Immature natural killer cell (primary cell): ENCODE measurements around the gene DNAJC24. TPM values are rescaled to one million over a fixed set of nuclear protein-coding genes. Genes with fewer than 3 reads are reported as not detected.

Experiments used
- DNase-seq, 3 donors: peaks; one replicate each; pipeline ENCODE4 v3.0.0; 2022; ENCODE audit warnings: mixed read lengths in 1 of 3
- H3K27ac Mint-ChIP-seq, 6 donors: one replicate each; pipeline ENCODE4 v1.8.0; 2020; ENCODE audit warnings: mixed read lengths in 6 of 6, mild to moderate bottlenecking in 5 of 6, inconsistent platforms in 4 of 6, moderate library complexity in 3 of 6
- H3K27me3 Mint-ChIP-seq, 3 donors: one replicate each; pipeline ENCODE4 v1.8.0; 2020 to 2021; ENCODE audit warnings: low read depth in 3 of 3, mild to moderate bottlenecking in 3 of 3, mixed read lengths in 3 of 3, moderate library complexity in 3 of 3, inconsistent platforms in 1 of 3
- H3K36me3 Mint-ChIP-seq, 3 donors: one replicate each; pipeline ENCODE4 v1.8.0; 2020; ENCODE audit warnings: mixed read lengths in 3 of 3, inconsistent platforms in 2 of 3, mild to moderate bottlenecking in 2 of 3
- H3K4me1 Mint-ChIP-seq, 2 donors: one replicate each; pipeline ENCODE4 v1.8.0; 2020; ENCODE audit warnings: inconsistent platforms in 2 of 2, mild to moderate bottlenecking in 2 of 2, mixed read lengths in 2 of 2, moderate library complexity in 1 of 2
- H3K4me3 Mint-ChIP-seq, 5 donors: one replicate each; pipeline ENCODE4 v1.8.0; 2020; ENCODE audit warnings: mild to moderate bottlenecking in 5 of 5, mixed read lengths in 5 of 5, inconsistent platforms in 3 of 5, moderate library complexity in 3 of 5
- H3K9me3 Mint-ChIP-seq, 6 donors: one replicate each; pipeline ENCODE4 v1.8.0; 2020; ENCODE audit warnings: mild to moderate bottlenecking in 6 of 6, mixed read lengths in 6 of 6, inconsistent platforms in 4 of 6, moderate library complexity in 3 of 6
- polyA plus RNA-seq, 3 donors: library from polyadenylated mRNA; unstranded; fragments of 300-500 nt; fragmentation: Illumina TruSeq; gene quantifications; one replicate each; pipeline ENCODE4 v1.2.3, GENCODE V29; 2021

Gene DNAJC24
- polyA plus RNA-seq, 3 donors from 2014 or later = 6.7 to 14.2 (median 7.6) TPM

- Mint-ChIP-seq H3K27me3 (peaks cover 7 to 12% (median 11%) of the 10 kb centered on the region in 3 donors), H3K27ac (no peak overlapping the region), H3K36me3 (no peaks in the 10 kb centered on the region), H3K9me3 (no peaks in the 10 kb centered on the region), H3K4me3 (no peak overlapping the region), H3K4me1 (peaks cover 27 to 35% of the 10 kb centered on the region in 2 donors)
- DNase-seq = no peak
Measured at GRCh38 chr11:31366795-31367194, 2.9 kb upstream of the DNAJC24 start.

GRCh38 chr11:31375879-31376278 is 6.2 kb downstream of the DNAJC24 start:
- DNase-seq = no peak
- peaks cover 0 to 1% (median 0%) of the 10 kb centered on the region in 3 donors for H3K27me3 Mint-ChIP-seq
- H3K4me3 Mint-ChIP-seq = no peak overlapping the region
- peaks cover 4 to 15% (median 4%) of the 10 kb centered on the region in 3 donors for H3K36me3 Mint-ChIP-seq
- H3K9me3 Mint-ChIP-seq = no peaks in the 10 kb centered on the region
- H3K27ac Mint-ChIP-seq = peak overlapping the region in 1 of 6 donors; percentile 1
- peaks cover 13 to 51% of the 10 kb centered on the region in 2 donors for H3K4me1 Mint-ChIP-seq

- no peak overlapping the region for H3K27ac Mint-ChIP-seq
- H3K27me3 Mint-ChIP-seq = no peaks in the 10 kb centered on the region
- no peak for DNase-seq
- peaks cover 0 to 10% (median 9%) of the 10 kb centered on the region in 3 donors for H3K36me3 Mint-ChIP-seq
- H3K4me3 Mint-ChIP-seq = no peak overlapping the region
- no peaks in the 10 kb centered on the region for H3K9me3 Mint-ChIP-seq
- peaks cover 6 to 33% of the 10 kb centered on the region in 2 donors for H3K4me1 Mint-ChIP-seq
Measured at GRCh38 chr11:31383116-31383515, 13.5 kb downstream of the DNAJC24 start.

GRCh38 chr11:31387379-31387778 is 17.7 kb downstream of the DNAJC24 start:
- Mint-ChIP-seq H3K4me3 (no peak overlapping the region), H3K4me1 (peaks cover 0 to 22% of the 10 kb centered on the region in 2 donors), H3K36me3 (peaks cover 0 to 10% (median 9%) of the 10 kb centered on the region in 3 donors), H3K27ac (no peak overlapping the region), H3K27me3 (no peaks in the 10 kb centered on the region), H3K9me3 (no peaks in the 10 kb centered on the region)
- no peak for DNase-seq

- H3K4me3 Mint-ChIP-seq = no peak overlapping the region
- DNase-seq = peak in 2 of 3 donors; percentile 2 to 25
- peaks cover 3 to 15% (median 9%) of the 10 kb centered on the region in 3 donors for H3K36me3 Mint-ChIP-seq
Measured at GRCh38 chr11:31397239-31397834, 27.7 kb downstream of the DNAJC24 start.

GRCh38 chr11:31404614-31405013 is 35.0 kb downstream of the DNAJC24 start:
- Mint-ChIP-seq H3K36me3 (peaks cover 0 to 12% (median 9%) of the 10 kb centered on the region in 3 donors), H3K4me1 (peaks cover 0 to 15% of the 10 kb centered on the region in 2 donors), H3K9me3 (no peaks in the 10 kb centered on the region), H3K27me3 (no peaks in the 10 kb centered on the region), H3K4me3 (no peak overlapping the region), H3K27ac (no peak overlapping the region)
- DNase-seq = no peak

More at GRCh38 chr11:31397239-31397834, 27.7 kb downstream of the DNAJC24 start:
- H3K27ac Mint-ChIP-seq = no peak overlapping the region
- H3K27me3 Mint-ChIP-seq = no peaks in the 10 kb centered on the region
- H3K9me3 Mint-ChIP-seq = no peaks in the 10 kb centered on the region
- H3K4me1 Mint-ChIP-seq = no peaks in the 10 kb centered on the region

- DNase-seq = no peak
- H3K9me3 Mint-ChIP-seq = no peaks in the 10 kb centered on the region
- peaks cover 0 to 12% of the 10 kb centered on the region in 2 donors for H3K4me1 Mint-ChIP-seq
- no peak overlapping the region for H3K4me3 Mint-ChIP-seq
- no peaks in the 10 kb centered on the region for H3K27me3 Mint-ChIP-seq
- H3K27ac Mint-ChIP-seq = no peak overlapping the region
- peaks cover 6 to 8% (median 6%) of the 10 kb centered on the region in 3 donors for H3K36me3 Mint-ChIP-seq
Measured at GRCh38 chr11:31408201-31408600, 38.5 kb downstream of the DNAJC24 start.

- Mint-ChIP-seq H3K4me1 (no peaks in the 10 kb centered on the region), H3K4me3 (no peak overlapping the region), H3K9me3 (no peaks in the 10 kb centered on the region), H3K36me3 (peaks cover 8 to 20% (median 11%) of the 10 kb centered on the region in 3 donors), H3K27ac (no peak overlapping the region), H3K27me3 (peaks cover 0 to 2% (median 0%) of the 10 kb centered on the region in 3 donors)
- DNase-seq = no peak
Measured at GRCh38 chr11:31412946-31413345, 43.3 kb downstream of the DNAJC24 start.

- Mint-ChIP-seq H3K4me1 (no peaks in the 10 kb centered on the region), H3K9me3 (no peaks in the 10 kb centered on the region), H3K36me3 (peaks cover 8 to 20% (median 11%) of the 10 kb centered on the region in 3 donors), H3K27me3 (peaks cover 0 to 2% (median 0%) of the 10 kb centered on the region in 3 donors), H3K27ac (no peak overlapping the region), H3K4me3 (no peak overlapping the region)
- DNase-seq = no peak
Measured at GRCh38 chr11:31414338-31414737, 44.7 kb downstream of the DNAJC24 start.

GRCh38 chr11:31415435-31415834 is 45.8 kb downstream of the DNAJC24 start:
- Mint-ChIP-seq H3K4me1 (no peaks in the 10 kb centered on the region), H3K36me3 (peaks cover 8 to 20% (median 11%) of the 10 kb centered on the region in 3 donors), H3K27me3 (peaks cover 0 to 4% (median 0%) of the 10 kb centered on the region in 3 donors)

GRCh38 chr11:31417357-31417756 is 47.7 kb downstream of the DNAJC24 start:
- Mint-ChIP-seq H3K9me3 (no peaks in the 10 kb centered on the region), H3K4me3 (no peak overlapping the region), H3K36me3 (peaks cover 3 to 12% (median 5%) of the 10 kb centered on the region in 3 donors), H3K27ac (no peak overlapping the region), H3K4me1 (no peaks in the 10 kb centered on the region), H3K27me3 (peaks cover 0 to 4% (median 0%) of the 10 kb centered on the region in 3 donors)
- no peak for DNase-seq

More at GRCh38 chr11:31415435-31415834, 45.8 kb downstream of the DNAJC24 start:
- no peak overlapping the region for H3K27ac Mint-ChIP-seq
- no peaks in the 10 kb centered on the region for H3K9me3 Mint-ChIP-seq
- DNase-seq = no peak
- no peak overlapping the region for H3K4me3 Mint-ChIP-seq

- Mint-ChIP-seq H3K27ac (no peak overlapping the region), H3K9me3 (no peaks in the 10 kb centered on the region), H3K4me3 (no peak overlapping the region), H3K27me3 (peaks cover 0 to 4% (median 0%) of the 10 kb centered on the region in 3 donors), H3K36me3 (peaks cover 3 to 12% (median 5%) of the 10 kb centered on the region in 3 donors), H3K4me1 (no peaks in the 10 kb centered on the region)
- no peak for DNase-seq
Measured at GRCh38 chr11:31417816-31418215, 48.2 kb downstream of the DNAJC24 start.

GRCh38 chr11:31419138-31419537 is 49.5 kb downstream of the DNAJC24 start:
- H3K36me3 Mint-ChIP-seq = peaks cover 3 to 13% (median 5%) of the 10 kb centered on the region in 3 donors
- no peaks in the 10 kb centered on the region for H3K4me1 Mint-ChIP-seq
- no peak for DNase-seq
- no peak overlapping the region for H3K4me3 Mint-ChIP-seq
- peaks cover 0 to 4% (median 0%) of the 10 kb centered on the region in 3 donors for H3K27me3 Mint-ChIP-seq
- H3K9me3 Mint-ChIP-seq = no peaks in the 10 kb centered on the region
- no peak overlapping the region for H3K27ac Mint-ChIP-seq

GRCh38 chr11:31419669-31420068 is 50.0 kb downstream of the DNAJC24 start:
- no peaks in the 10 kb centered on the region for H3K4me1 Mint-ChIP-seq
- H3K36me3 Mint-ChIP-seq = peaks cover 2 to 13% (median 3%) of the 10 kb centered on the region in 3 donors
- H3K4me3 Mint-ChIP-seq = no peak overlapping the region
- H3K9me3 Mint-ChIP-seq = no peaks in the 10 kb centered on the region
- H3K27me3 Mint-ChIP-seq = peaks cover 0 to 4% (median 0%) of the 10 kb centered on the region in 3 donors
- DNase-seq = no peak
- H3K27ac Mint-ChIP-seq = no peak overlapping the region
